NCI-H2196 (cell line): Measurements from ENCODE around the gene PER1.
A peak's percentile ranks its signal among the peaks of the same experiment; 100 is the strongest.

Experiments used
- DNase-seq: peaks from one replicate; lab custom pipeline; 2025; ENCODE audit not compliant: unreplicated experiment; lab: John Stamatoyannopoulos, UW

Gene PER1, protein sequence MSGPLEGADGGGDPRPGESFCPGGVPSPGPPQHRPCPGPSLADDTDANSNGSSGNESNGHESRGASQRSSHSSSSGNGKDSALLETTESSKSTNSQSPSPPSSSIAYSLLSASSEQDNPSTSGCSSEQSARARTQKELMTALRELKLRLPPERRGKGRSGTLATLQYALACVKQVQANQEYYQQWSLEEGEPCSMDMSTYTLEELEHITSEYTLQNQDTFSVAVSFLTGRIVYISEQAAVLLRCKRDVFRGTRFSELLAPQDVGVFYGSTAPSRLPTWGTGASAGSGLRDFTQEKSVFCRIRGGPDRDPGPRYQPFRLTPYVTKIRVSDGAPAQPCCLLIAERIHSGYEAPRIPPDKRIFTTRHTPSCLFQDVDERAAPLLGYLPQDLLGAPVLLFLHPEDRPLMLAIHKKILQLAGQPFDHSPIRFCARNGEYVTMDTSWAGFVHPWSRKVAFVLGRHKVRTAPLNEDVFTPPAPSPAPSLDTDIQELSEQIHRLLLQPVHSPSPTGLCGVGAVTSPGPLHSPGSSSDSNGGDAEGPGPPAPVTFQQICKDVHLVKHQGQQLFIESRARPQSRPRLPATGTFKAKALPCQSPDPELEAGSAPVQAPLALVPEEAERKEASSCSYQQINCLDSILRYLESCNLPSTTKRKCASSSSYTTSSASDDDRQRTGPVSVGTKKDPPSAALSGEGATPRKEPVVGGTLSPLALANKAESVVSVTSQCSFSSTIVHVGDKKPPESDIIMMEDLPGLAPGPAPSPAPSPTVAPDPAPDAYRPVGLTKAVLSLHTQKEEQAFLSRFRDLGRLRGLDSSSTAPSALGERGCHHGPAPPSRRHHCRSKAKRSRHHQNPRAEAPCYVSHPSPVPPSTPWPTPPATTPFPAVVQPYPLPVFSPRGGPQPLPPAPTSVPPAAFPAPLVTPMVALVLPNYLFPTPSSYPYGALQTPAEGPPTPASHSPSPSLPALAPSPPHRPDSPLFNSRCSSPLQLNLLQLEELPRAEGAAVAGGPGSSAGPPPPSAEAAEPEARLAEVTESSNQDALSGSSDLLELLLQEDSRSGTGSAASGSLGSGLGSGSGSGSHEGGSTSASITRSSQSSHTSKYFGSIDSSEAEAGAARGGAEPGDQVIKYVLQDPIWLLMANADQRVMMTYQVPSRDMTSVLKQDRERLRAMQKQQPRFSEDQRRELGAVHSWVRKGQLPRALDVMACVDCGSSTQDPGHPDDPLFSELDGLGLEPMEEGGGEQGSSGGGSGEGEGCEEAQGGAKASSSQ (N-terminal part only)

GRCh38 chr17:8152112-8152775 lies at the start of gene PER1:
TSS of gene PER1 (minus strand) at chr17:8152404. CDS start at chr17:8150706, 1,698 bp downstream.
- peak; percentile 83 for DNase-seq

DNA sequence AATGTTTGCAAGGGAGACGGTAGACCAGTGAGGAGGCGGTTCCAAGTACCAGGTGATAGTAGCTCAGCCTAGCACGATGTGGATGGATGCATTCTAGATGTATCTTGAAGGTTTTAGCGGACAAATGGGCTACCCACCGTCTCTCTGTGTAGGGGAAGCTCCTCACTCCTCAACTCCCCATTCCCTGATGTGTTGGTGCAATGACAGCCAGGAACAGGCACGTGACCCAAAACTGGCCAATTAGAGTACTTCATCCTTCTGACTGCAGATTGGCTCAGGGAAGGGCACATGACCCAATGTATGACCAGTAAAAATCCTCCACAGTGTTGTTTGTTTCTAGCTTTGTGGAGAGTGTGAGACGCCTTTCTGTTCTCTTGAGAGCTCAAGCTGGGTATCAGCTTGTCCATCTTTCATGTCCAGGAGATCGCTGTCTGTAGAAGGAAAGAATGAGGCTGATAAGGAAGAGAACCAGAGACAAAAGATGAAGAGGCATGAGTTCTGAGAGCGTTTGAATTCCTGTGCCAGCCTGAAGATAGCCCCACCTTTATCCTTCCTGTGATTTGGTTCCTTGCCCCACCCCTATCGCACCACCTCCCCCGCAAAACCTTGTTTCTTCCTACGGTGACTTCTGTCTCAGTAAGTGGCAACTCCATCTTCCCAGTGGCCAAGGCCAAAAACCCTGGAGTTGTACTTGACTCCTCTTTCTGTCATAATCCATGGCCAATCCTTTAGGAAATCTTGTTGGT lies 40.0 kb upstream of the PER1 start:
- peak; percentile 57 for DNase-seq

DNA sequence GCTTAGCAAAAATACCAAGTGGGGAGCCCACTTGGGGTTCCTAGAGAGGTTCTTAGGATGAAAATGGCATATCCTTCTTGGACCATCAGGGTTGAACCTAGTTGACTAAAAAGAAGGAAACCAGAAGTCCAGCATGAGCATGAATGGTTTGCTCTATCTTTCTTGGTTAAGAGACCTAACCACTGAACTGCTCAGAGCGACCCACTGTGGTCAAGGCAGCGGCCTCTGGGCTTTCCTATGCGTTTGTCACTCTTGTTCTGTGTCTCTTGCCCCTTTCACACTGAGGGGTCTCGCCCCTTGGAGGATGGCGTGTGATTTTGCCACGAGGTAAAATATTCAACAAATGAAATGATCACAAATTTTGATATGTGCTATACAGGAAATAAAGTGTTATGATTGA lies 38.3 kb upstream of the PER1 start:
- no peak for DNase-seq

DNA sequence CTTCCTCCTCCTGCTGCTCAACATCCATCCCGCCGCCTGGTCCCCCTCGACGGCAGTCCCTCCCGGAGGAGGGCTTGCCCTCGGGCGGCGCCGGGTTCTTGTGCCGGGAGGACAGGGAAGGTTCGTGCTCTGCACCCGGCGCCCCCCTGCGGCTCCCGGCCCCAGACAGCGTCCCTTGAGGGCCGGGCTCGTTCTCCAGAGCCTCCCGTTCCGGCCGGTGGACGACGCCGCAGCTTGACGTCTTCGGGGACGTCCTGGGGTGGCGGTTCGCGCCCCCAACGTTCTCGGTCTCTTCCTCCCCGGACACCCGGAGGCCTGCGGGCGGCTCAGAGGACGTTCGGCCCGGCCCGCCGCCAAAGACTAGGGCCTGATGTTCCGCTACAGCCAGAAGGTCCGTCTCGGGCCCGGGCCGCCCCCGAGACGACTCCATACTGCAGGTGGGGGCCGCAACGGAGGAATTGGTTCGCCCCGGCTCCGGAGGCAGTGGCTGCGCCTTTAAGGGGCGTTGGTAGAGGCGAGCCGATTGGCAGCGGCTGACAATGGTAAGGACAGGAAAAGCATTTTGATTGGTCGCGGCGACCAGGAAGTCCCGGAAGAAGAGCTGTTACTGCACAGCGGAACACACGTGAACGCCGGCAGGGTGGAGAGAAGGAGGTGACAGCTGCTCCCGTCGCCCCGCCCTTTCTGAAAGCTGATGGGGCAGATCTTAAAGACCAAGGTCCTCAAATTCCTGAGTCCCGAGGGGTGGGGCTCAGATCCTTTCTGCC lies 37.7 kb upstream of the PER1 start, which contains the start of gene BORCS6:
BORCS6 (minus strand) TSS at position 470 of the 767 bp plus-strand sequence; CDS start at position 430, 40 bp downstream.
- peak; percentile 74 for DNase-seq

DNA sequence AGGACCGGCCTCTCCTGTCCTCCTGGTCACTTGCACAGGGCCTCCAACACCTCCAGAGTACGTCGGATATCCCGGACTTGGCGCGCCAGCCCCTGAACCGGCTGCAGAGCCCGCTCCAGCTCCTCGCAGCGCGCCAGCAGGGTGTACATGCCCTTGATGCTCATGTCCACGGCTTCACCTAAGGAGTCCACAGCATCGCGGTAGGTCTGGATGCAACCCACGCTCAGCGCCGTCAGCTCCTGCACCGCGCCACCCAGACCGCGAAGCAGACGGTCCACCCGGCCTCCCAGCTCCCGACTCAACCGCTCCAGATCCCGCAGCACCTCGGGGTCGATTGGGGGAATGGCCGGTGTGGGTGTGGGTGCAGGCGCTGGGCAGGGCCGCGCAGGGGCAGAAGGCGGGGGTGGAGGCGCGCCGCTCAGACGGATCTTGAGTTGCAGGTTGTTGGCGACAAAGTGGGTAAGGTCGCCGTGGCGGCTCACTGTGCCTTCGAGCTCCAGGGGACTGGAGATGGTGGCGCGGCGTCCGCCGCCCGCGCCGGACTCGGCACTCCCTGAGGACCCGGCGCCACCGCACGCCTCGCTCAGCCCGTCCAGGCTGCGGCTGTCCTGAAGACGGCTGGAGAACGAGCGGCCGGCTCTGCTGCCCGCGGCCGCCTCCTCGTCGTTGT lies 37.0 kb upstream of the PER1 start:
- DNase-seq: no peak

DNA sequence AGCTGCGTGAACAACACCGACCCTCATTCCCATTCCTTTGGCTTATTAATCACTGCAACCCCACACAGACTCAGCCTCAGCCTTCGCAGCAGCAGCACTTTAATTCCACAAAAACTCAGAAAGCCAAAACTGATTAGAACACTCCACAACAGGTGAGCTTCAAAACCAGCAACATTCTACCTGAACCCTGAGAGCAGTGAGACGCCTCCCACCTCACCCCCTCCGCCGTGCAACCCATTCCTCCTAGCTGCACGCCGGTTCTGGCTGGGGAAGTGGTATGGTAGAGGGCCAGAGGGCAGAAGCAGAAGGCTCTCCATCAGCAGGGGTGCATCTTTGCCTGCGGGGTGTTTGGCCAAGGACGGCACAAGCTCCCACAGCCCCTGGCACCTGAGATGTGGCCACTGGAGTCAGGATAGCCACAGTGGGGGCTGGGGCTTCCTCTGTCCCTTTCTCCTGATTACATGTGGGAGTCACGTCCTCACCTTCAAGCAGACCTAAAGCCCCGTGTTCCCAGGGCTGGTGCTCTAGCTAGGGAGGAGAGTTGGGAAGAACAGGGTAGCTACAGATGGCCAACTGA lies 36.1 kb upstream of the PER1 start:
- DNase-seq: no peak

- peak; percentile 86 for DNase-seq
Measured at GRCh38 chr17:8187517-8188262, 35.5 kb upstream of the PER1 start.

- DNase-seq: peak; percentile 69
Measured at GRCh38 chr17:8186787-8187516, 34.7 kb upstream of the PER1 start.

GRCh38 chr17:8186446-8186786 lies 34.2 kb upstream of the PER1 start:
- no peak for DNase-seq

DNA sequence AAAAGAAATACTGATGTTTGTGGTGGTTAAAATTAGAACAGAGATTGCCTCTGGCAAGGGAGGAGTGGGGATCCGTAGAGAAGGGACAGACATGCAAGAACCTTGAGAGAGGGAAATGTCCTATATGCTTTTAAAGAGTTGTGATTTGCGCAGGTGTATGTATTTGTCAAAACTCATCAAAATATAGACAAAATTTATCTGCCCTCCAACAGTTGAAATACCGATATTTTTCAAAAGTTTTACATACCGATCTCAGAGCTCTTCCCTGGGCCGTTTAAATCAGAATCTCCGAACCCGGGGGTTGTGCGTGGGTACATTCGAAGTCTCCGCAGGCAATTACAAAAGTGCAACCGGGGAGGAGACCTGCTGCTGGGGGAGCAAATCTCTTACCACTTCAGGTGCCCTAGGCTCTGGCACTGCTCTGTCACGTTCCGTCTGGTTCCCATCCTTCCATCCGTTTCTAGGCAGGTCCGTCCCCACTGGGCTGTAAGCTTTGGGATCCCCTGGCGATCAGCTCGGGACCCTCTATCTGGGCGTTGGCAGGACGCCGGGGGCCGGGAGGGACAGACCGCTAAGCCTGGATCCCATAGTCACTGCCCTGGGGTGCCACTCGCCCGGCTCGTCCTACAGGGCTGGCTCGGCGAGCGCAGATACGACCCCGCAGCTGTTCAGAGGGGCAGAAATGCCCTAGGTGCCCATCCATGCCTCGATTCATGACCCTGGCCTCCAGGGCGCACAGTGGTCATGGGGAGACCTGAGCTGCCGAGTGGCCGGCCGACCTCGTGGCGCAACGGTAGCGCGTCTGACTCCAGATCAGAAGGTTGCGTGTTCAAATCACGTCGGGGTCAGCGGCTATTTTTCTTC lies 33.6 kb upstream of the PER1 start:
- peak; percentile 56 for DNase-seq

- DNase-seq: no peak
Measured at GRCh38 chr17:8176998-8177731, 25.0 kb upstream of the PER1 start.

- DNase-seq: peak; percentile 81
Measured at GRCh38 chr17:8176197-8176940, 24.2 kb upstream of the PER1 start, which contains the start of gene TMEM107. TSS of gene TMEM107 (minus strand) at chr17:8176380. CDS start at chr17:8176286, 94 bp downstream.

- DNase-seq: no peak
Measured at GRCh38 chr17:8175795-8176196, 23.6 kb upstream of the PER1 start.

DNA sequence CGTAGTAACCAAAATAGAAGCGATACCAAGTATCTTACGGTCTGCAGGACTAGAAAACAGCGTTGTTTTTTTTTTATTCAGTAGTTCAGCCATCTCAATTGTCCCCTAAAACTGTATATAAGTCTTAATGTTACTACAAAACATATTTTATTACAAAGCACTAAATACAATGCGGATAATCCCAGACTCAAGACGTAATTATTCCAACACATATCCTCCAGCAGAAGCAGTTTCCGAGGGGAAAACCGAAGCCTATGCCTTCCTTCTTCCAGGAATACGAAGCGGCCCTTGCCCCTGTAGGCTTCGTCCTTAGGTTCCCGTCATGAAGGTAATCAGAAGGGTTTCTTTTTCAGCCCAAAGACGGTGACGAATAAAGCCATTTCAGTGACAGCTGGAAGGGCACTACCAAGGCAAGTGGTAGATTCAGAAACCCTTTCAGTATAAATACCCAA lies 21.7 kb upstream of the PER1 start:
- DNase-seq: no peak
